Measurements from ENCODE around the gene RASSF7.

The RASSF7 gene

GRCh38 chr11:518463-519202 is 42.1 kb upstream of the RASSF7 start:
- H3K4me3 ChIP-seq (ENCODE audit: low read depth, low read length): no peak overlapping the region
- peak; percentile 49 for TF ChIP-seq CTCF (IDR thresholded peaks at IDR 0.05; ENCODE audit: low read depth, low read length)
- H3K9me3 ChIP-seq: no peaks in the 10 kb centered on the region; the same call in 1 of the 2 replicates
- H3K36me3 ChIP-seq: no peaks in the 10 kb centered on the region
- no peaks in the 10 kb centered on the region for H3K4me1 ChIP-seq
- no peaks in the 10 kb centered on the region for H3K27me3 ChIP-seq
- peak; percentile 76 for DNase-seq

- DNase-seq: no peak
- H3K4me1 ChIP-seq: no peaks in the 10 kb centered on the region
- TF ChIP-seq CTCF (IDR thresholded peaks at IDR 0.05; ENCODE audit: low read depth, low read length): no peak
- H3K27me3 ChIP-seq: no peaks in the 10 kb centered on the region
- H3K4me3 ChIP-seq (ENCODE audit: low read depth, low read length): no peak overlapping the region
- H3K9me3 ChIP-seq: no peaks in the 10 kb centered on the region; the same call in 1 of the 2 replicates
- no peaks in the 10 kb centered on the region for H3K36me3 ChIP-seq
Observed at GRCh38 chr11:520428-521176, 40.2 kb upstream of the RASSF7 start.

GRCh38 chr11:521177-521688 is 39.5 kb upstream of the RASSF7 start:
- Histone ChIP-seq H3K36me3 (no peaks in the 10 kb centered on the region), H3K4me1 (no peaks in the 10 kb centered on the region), H3K4me3 (ENCODE audit: low read depth, low read length) (no peak overlapping the region), H3K9me3 (no peaks in the 10 kb centered on the region; the same call in 1 of the 2 replicates), H3K27me3 (no peaks in the 10 kb centered on the region)
- no peak for TF ChIP-seq CTCF (IDR thresholded peaks at IDR 0.05; ENCODE audit: low read depth, low read length)
- no peak for DNase-seq

GRCh38 chr11:526192-526591 is 34.6 kb upstream of the RASSF7 start:
- no peaks in the 10 kb centered on the region for H3K9me3 ChIP-seq

GRCh38 chr11:528166-528814 is 32.5 kb upstream of the RASSF7 start:
- H3K4me1 ChIP-seq: no peaks in the 10 kb centered on the region
- H3K27me3 ChIP-seq: no peaks in the 10 kb centered on the region
- peaks cover 3% of the 10 kb centered on the region; the same call in 1 of the 2 replicates for H3K36me3 ChIP-seq
- DNase-seq: no peak
- no peaks in the 10 kb centered on the region for H3K9me3 ChIP-seq
- TF ChIP-seq CTCF (IDR thresholded peaks at IDR 0.05; ENCODE audit: low read depth, low read length): no peak
- H3K4me3 ChIP-seq (ENCODE audit: low read depth, low read length): no peak overlapping the region

More at GRCh38 chr11:526192-526591, 34.6 kb upstream of the RASSF7 start:
- no peak for TF ChIP-seq CTCF (IDR thresholded peaks at IDR 0.05; ENCODE audit: low read depth, low read length)
- Histone ChIP-seq H3K4me1 (no peaks in the 10 kb centered on the region), H3K27me3 (no peaks in the 10 kb centered on the region), H3K4me3 (ENCODE audit: low read depth, low read length) (no peak overlapping the region), H3K36me3 (no peaks in the 10 kb centered on the region)
- DNase-seq: no peak
